Stimulated activated CD8-positive, alpha-beta memory T cell treated with anti-CD3 and anti-CD28 coated beads, Interleukin-12 subunit alpha, Interleukin-12 subunit beta, amount 100 ng/mL, for 1 hour (primary cell): ENCODE results near the gene PLD5.
"Not testable (repeated sequence)": the region's sequence is repeated elsewhere in the genome, so short reads cannot be mapped to it uniquely, and the experiment has no call there.

ENCODE experiments used
- DNase-seq: peaks from one replicate; pipeline ENCODE4 v3.0.0-alpha.2; 2020; ENCODE audit warnings: low read depth

The PLD5 gene

DNA sequence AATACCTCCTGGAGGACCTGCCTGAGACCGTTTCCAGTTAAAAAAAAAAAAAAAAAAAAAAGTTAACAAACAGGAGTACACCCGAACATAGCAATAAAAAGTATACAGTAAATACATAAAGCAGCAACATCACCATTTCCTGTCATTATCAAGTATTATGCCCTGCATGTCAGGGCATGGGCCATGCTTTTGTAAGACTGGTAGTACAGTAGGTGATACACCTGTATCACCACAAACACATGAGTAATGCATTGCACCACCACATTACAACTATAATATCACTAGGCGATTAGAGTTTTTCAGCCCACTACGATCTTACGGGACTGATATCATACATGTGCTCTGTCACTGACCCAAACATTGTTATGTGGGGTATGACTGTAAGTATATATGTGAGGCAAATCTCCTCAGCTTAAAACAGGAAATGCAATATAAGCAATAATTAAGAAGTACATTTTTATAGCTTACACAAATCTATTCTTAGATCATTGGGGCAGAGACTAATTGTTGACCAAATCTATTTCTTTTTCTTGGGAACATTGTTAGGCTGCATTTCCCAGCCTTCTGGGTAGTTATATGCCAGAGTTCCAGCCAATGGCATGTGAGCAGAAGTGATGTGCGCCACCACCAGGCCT lies 98.1 kb downstream of the PLD5 start:
- DNase-seq, result no peak

DNA sequence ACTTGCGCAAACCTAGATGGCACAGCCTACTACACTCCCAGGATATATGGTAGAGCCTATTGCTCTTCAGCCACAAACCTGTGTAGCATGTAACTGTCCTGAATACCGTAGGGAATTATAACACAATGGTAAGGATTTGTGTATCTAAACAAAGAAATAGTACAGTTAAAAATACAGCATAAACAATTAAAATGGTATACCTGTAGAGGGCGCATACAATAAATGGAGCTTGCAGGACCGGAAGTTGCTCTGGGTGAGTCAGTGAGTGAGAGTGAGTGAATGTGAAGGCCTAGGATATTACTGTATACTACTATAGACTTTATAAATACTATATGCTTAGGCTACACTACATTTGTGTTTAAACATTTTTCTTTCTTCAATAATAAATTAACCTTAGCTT lies 99.3 kb downstream of the PLD5 start:
- no peak for DNase-seq

- no peak for DNase-seq
These were observed 107.8 kb downstream of the PLD5 start for GRCh38 chr1:242416657-242417056.

DNA sequence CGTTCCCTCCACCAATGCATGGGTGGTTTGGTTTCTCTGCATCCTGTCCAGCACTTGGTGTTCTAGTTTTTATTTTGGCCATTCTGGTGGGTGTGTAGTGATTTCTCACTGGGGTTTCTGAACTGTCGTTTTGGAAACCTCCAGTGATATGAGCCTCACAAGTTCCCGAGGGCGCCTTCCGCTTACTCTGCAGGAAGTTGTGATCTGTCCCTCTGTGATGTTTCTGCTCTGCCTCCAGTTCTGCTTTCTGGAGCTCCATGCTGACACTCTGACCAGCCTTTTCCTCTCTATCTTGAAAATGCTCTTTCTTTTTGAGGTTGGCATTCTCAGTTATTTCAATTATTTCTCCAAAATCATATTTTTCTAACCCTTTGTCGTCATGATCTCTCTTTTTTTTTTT lies 111.6 kb downstream of the PLD5 start:
- no peak for DNase-seq

GRCh38 chr1:242411901-242412300 lies 112.6 kb downstream of the PLD5 start:
- DNase-seq, result no peak

DNA sequence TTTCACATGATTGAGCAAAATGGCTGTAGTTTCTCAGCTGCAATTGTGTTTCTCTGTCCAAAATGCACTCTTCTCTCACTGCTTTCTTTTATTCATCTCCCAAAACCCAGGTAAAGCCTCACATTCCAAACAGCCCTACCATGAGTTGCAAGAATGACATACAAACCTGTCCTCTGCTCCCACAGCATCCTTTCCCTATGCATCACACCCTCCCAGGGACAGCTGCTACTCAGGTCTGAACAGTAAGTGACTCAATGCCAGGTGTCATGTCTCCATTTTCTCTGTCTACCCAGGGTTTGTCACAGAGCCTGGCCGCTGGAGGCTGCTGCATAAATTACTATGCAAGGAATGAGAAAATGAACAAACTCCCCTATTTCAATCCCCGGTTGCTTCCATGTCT lies 118.5 kb downstream of the PLD5 start:
- DNase-seq, result no peak

- no peak for DNase-seq
These were observed 120.2 kb downstream of the PLD5 start for GRCh38 chr1:242404296-242404695.

DNA sequence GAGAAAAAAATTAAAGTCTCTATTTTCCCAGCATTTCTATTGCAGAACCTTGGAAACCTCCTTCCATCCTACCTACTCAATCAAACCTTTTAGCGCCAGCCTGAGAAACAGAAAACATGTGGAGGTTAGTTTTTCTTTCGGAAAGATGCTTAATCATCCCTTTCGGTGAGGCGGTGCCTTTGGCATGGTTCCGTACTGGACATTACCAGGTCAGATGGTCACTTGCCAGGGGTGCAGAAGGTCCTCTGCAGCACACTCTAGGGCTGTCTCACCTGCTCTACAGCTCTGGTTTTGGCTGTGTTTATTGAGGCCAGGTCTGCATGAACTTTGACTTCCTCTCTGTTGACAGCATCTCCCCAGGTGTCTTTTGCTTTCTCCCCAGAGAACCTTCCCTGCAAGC lies 121.5 kb downstream of the PLD5 start:
- no peak for DNase-seq

DNA sequence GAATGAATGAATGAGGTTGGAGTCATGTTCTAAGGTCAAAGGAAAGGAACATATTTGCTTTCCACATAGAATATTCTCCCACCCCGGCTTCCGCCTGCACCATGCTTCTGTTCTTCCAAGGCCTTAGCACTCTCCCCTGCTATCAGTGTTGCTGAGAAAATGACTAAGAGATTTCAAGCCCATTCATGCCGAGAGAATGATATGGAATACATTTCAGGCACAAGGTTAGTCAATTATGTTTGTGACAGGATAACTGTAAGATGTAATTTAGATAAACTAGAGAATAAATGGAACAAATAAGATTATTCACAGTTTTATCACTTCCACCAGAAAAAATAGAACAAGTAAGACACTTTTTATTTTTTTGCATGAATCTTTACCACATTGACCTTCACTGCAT lies 122.6 kb downstream of the PLD5 start:
- no peak for DNase-seq

DNA sequence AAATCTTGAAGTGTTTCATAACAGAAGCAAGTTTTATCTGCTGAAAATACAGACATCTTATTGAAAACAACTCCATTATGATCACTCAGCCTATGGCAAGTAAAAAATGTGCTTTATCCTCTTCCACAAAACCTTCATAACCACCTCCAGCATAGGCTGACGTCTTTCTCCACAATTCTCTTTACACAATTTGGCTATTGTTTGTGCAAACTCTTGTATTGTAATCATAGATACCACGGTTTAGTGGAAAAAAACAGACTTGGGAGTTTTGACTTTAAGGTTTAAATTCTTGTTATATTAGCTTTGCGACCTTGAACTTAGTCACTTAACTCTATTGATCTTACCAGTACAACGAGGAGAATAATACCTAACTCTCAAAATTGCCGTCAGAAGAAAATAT lies 126.1 kb downstream of the PLD5 start:
- no peak for DNase-seq

GRCh38 chr1:242391896-242392295 lies 132.6 kb downstream of the PLD5 start:
- DNase-seq, result no peak

- DNase-seq, result not testable (repeated sequence)
These were observed 148.4 kb downstream of the PLD5 start for GRCh38 chr1:242376121-242376520.

- DNase-seq, result not testable (repeated sequence)
These were observed 174.1 kb downstream of the PLD5 start for GRCh38 chr1:242350446-242350845.

DNA sequence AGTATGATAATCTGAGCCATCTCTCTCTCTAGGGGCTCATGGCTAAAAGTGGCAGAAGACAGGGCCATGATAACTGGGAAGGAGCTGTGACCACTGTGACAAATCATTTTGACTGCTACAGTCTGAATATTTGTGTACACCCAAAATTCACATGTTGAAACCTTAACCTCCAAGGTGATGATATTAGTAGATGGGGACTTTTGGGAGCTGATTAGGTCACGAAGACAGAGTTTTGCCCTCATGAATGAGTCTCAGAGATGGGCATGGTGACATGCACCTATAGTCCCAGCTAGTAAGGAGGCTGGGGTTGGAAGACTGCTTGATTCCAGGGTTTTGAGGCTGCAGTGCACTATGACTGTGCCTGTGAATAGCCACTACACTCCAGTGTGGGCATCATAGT lies 174.9 kb downstream of the PLD5 start:
- no peak for DNase-seq

GRCh38 chr1:242330865-242331264 lies 193.6 kb downstream of the PLD5 start:
- DNase-seq, result not testable (repeated sequence)

- not testable (repeated sequence) for DNase-seq
These were observed 197.1 kb downstream of the PLD5 start for GRCh38 chr1:242327381-242327780.

DNA sequence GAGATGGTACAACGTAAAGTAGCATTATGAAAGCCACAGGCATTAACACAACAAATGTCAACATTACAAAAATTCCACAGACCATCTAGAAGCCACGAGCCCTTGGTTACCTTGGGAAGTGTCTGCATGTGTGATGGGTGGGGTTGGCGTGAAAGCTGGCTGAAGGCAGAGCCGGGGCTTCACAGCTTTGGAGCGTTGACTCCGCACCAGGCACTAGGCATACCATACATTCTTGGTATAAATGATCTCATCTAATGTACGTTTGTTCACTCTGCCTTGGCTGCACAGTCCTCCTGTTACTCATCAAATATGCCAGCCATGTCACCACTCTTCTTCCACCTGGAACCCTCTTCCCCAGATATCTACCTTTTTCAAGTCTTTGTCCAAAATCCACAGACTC lies 202.5 kb downstream of the PLD5 start:
- DNase-seq, result not testable (repeated sequence)

- DNase-seq, result no peak
These were observed 206.4 kb downstream of the PLD5 start for GRCh38 chr1:242318140-242318539.

DNA sequence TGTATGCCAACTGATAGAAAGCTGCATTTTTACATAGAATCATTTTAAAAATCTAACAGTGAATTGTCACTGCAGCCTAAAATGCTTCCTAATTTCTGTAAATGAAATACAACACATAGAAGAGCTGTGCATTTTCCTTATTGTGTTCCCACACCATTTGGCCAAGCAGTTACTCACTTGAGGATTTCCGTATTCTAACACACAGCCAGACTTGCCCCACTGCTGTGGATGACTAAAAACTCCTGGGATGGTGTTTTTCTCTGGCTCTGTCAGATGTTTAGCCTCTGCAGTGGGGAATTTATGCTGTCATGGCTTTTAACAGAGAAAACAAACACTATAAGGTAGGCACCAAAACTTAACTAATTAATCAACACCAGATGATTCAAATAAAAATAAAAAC lies 209.6 kb downstream of the PLD5 start:
- not testable (repeated sequence) for DNase-seq

- not testable (repeated sequence) for DNase-seq
These were observed 210.3 kb downstream of the PLD5 start for GRCh38 chr1:242314085-242314649.

DNA sequence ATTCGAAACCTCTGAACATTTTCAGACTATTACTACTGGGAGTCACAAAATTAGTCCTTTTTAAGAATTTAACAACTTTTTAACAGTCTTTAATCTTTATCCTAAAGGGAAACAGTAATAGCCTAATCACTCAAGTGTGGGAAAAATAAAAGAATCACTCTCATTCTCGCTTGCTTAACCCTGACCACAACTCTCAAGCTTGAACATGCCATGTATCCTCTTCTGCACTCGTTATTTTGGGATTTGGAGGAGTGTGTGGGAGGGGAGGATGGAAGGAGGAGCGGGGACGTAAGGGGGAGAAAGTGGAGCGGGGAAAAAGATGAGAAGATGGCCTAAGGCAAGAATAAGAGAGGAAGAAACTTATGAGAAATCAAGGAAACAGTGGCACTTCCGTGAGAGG lies 215.8 kb downstream of the PLD5 start:
- DNase-seq, result not testable (repeated sequence)

DNA sequence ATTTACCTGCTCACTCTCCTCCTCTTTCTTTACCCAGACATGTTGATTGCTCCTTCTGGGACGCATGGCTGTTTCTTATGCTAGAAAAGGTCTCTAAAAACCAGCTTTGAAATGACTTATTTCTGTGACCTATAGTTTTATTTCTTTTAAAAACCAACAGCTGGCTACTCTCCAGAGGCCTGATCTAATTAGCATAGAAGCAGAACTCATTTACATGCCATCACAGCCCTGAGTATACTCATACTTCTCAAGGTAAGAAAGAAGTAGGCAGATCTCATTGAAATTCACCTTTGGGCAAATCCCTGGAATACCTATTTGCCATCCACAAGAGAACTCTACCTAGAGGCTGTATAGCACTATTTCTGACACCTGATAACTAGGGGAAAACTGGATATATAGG lies 230.7 kb downstream of the PLD5 start:
- DNase-seq, result not testable (repeated sequence)

DNA sequence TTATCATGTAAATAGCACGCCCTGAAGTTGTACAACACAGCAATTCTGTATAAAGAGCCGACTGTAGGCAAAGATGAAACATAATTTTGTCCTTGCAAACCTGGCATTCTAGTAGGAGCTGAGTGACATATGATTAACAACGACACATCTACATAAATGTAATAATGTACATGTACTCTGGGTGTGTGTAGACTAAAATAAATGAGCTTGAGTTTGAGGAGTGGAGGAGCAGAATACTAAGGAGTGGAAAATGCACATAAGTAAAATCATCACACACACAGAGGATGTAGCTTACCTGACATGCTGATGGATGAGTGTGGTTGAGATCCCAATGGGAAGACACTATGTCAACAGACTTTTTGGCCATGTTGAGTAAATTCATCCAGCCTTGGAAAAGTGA lies 236.4 kb downstream of the PLD5 start:
- DNase-seq, result not testable (repeated sequence)
